Measurements from ENCODE around the gene GPAT3.

The GPAT3 gene

DNA sequence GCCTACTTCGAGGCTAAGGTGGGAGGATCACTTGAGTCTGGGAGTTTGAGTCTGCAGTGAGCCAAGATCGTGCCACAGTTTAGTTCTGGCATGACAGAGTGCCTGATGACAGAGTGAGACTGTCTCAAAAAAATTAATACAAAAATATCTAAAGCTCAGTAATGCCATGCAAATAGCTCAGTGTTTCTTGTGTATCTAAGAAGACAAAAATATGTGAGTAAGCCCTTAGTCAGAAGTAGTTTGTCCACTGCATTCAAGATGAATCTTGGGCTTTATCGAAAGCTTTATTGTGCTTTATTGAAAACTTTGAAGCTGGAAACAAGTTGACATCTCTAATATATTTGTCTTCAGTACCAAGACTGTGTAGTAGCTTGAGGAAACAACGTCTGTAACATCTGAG is 115.9 kb downstream of the GPAT3 start:
- no peak for DNase-seq

All from NCI-H69 (cell line).